ENCODE data around the gene FOXD4L3. TPM values are rescaled to one million over a fixed set of nuclear protein-coding genes. Genes with fewer than 3 reads are reported as not detected.
"Not testable (repeated sequence)": the region's sequence is repeated elsewhere in the genome, so short reads cannot be mapped to it uniquely, and the experiment has no call there.

The FOXD4L3 gene
- total and polyA plus RNA-seq, 5 donors = 0.05 to 0.26 TPM; not detected in 3

GRCh38 chr9:68351689-68352088 lies 49.0 kb downstream of the FOXD4L3 start:
- H3K27me3 ChIP-seq (ENCODE audit: control insufficient read depth, insufficient read depth); intact Hi-C loops (cut with DNase I); H3K4me1 ChIP-seq (ENCODE audit: control insufficient read depth, insufficient read depth, low read length); DNase-seq; H3K9me3 ChIP-seq (ENCODE audit: control insufficient read depth, low read length); H3K4me3 ChIP-seq (ENCODE audit: low read length); H3K27ac ChIP-seq (ENCODE audit: low read length): not testable (repeated sequence)
- peak in 1 of 2 donors; percentile 9 for ATAC-seq
- WGBS = 61% methylated on average over 4 of the region's 4 CpGs

Other genes with a start within 250 kb of the FOXD4L3 start
- 10 to 100 TPM in 2 of 4 donors, 1 to 10 TPM in 2; 8.8 to 15.7 (median 10.8) TPM for gene ZNG1C, start 60.9 kb upstream of the FOXD4L3 start, total RNA-seq
- 8.9 TPM for gene ZNG1C, start 60.9 kb upstream of the FOXD4L3 start, polyA plus RNA-seq
- gene PGM5, start 53.7 kb downstream of the FOXD4L3 start, total RNA-seq = 100 to 1,000 TPM; 315 to 485 (median 352) TPM
- gene PGM5, start 53.7 kb downstream of the FOXD4L3 start, polyA plus RNA-seq = 126 TPM
- not detected for gene TMEM252, start 238.0 kb downstream of the FOXD4L3 start, total RNA-seq
- gene TMEM252, start 238.0 kb downstream of the FOXD4L3 start, polyA plus RNA-seq = 0.16 TPM